CD4-positive, CD25-positive, alpha-beta regulatory T cell (primary cell): Measurements from ENCODE around the gene GRIK3. TPM values are rescaled to one million over a fixed set of nuclear protein-coding genes. Genes with fewer than 3 reads are reported as not detected.
"Not testable (repeated sequence)": the region's sequence is repeated elsewhere in the genome, so short reads cannot be mapped to it uniquely, and the experiment has no call there.

Source experiments
- ATAC-seq, 2 donors: fragments of 150-1000 bp; cut with Tn5 transposase; one replicate each; pipeline ENCODE4 v1.10.0; 2021; ENCODE audit warnings: low read depth in 2 of 2, moderate number of reproducible peaks in 2 of 2, moderate library complexity in 1 of 2
- DNase-seq, 3 donors: peaks; one replicate each; pipeline versions ENCODE4 v3.0.0 to v3.0.0-alpha.2; 2012 to 2022; ENCODE audit warnings: mixed read lengths in 1 of 3
- H3K27ac ChIP-seq: one replicate; pipeline ENCODE4 v1.7.0; 2013; ENCODE audit warnings: mild to moderate bottlenecking, low read length; ENCODE audit not compliant: insufficient read depth, poor library complexity, severe bottlenecking
- H3K27me3 ChIP-seq: one replicate; pipeline ENCODE4 v1.7.0; 2013; ENCODE audit warnings: low read length; ENCODE audit not compliant: control insufficient read depth, insufficient read depth
- H3K36me3 ChIP-seq: one replicate; pipeline ENCODE4 v1.7.0; 2013; ENCODE audit warnings: mild to moderate bottlenecking, low read length, moderate library complexity; ENCODE audit not compliant: control insufficient read depth, insufficient read depth
- H3K4me1 ChIP-seq: 2 replicates; pipeline ENCODE4 v1.7.0; 2013; ENCODE audit warnings: mild to moderate bottlenecking, low read length; ENCODE audit not compliant: insufficient read depth, control insufficient read depth, poor library complexity, severe bottlenecking
- H3K4me3 ChIP-seq: one replicate; pipeline ENCODE4 v1.7.0; 2013; ENCODE audit warnings: low read depth, mild to moderate bottlenecking, low read length, moderate library complexity
- H3K9me3 ChIP-seq, 2 experiments: 1 replicate in 1 of 2; 2 replicates in 1 of 2; pipeline ENCODE4 v1.7.0; 2013; ENCODE audit warnings: low read length in 2 of 2, mild to moderate bottlenecking in 1 of 2, moderate library complexity in 1 of 2; ENCODE audit not compliant: control insufficient read depth in 2 of 2
- H3K27ac Mint-ChIP-seq, 3 donors: one replicate each; pipeline ENCODE4 v1.8.0; 2020 to 2022; ENCODE audit warnings: mild to moderate bottlenecking in 3 of 3, mixed read lengths in 3 of 3, moderate library complexity in 2 of 3
- H3K27me3 Mint-ChIP-seq: one replicate; pipeline ENCODE4 v1.8.0; 2022; ENCODE audit warnings: mild to moderate bottlenecking, mixed read lengths
- H3K36me3 Mint-ChIP-seq: one replicate; pipeline ENCODE4 v1.8.0; 2020; ENCODE audit warnings: mixed read lengths
- H3K4me1 Mint-ChIP-seq, 4 donors: one replicate each; pipeline ENCODE4 v1.8.0; 2020 to 2022; ENCODE audit warnings: mixed read lengths in 4 of 4, mild to moderate bottlenecking in 1 of 4
- H3K4me3 Mint-ChIP-seq, 4 donors: one replicate each; pipeline ENCODE4 v1.8.0; 2020 to 2022; ENCODE audit warnings: mild to moderate bottlenecking in 4 of 4, mixed read lengths in 4 of 4, moderate library complexity in 3 of 4
- H3K9me3 Mint-ChIP-seq, 7 donors: one replicate each; pipeline ENCODE4 v1.8.0; 2020 to 2022; ENCODE audit warnings: mixed read lengths in 7 of 7, mild to moderate bottlenecking in 3 of 7, moderate library complexity in 2 of 7
- polyA plus RNA-seq, 4 donors: library from polyadenylated mRNA; unstranded; fragments of 300-500 nt; fragmentation: Illumina TruSeq; gene quantifications; one replicate each; pipeline ENCODE4 v1.2.3, GENCODE V29; 2021
- total RNA-seq: library from RNA; stranded (reverse); gene quantifications from one replicate; pipeline ENCODE4 v1.2.3, GENCODE V29; 2022

The GRIK3 gene
- total RNA-seq (not detected), polyA plus RNA-seq (not detected)

DNA sequence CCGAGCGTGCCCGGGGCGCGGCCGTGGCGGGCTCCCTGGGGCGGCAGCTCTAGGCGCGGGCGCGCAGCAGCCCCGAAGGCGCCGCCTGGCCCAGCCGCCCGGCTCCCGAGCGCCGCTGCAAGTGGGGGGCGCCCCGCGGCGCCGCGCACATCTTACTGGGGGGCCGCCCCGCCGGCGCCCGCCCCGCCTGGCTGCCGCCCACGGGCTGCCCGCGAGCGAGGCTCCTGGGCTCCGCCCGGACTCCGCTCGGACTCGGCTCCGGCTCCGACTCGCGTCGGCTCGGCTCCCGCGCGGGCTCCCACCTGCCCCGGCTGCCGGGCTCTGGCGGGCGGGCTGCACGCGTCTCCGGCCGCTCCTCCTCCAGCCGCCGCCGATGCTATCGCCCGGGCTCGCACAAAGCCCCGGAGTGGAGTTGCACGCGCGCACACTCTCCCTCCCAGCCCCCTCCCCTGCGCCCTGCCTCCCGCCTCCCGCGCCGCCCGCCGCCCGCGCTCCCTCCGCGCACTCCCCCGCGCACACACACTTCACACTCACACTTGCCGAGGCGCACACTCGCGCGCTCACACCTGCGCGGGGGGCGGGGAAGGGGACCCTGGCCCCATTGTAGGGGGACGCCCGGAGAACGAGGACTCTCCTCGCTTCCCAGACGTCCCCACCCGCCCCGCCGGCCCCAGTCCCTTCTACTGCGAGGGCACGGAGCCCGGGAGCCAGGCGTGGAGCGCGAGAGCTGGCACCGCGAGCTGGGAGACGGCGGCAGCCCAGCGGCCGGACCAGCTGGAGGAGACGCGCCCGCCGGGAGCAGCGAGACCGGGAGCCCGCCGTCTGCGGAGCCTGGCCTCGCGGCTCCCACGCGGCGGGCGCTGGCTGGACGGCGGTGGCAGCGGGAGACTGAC, at the start of gene GRIK3:
Gene GRIK3, minus strand, starts transcription at position 395 of the 893 bp plus-strand sequence. CDS start 407 bp downstream, outside the sequence.
- no peak within 1 kb of the TSS for H3K4me3 ChIP-seq
- H3K4me1 ChIP-seq, result peaks cover 3% of the 10 kb centered on the region
- no peaks in the 10 kb centered on the region for H3K36me3 Mint-ChIP-seq
- DNase-seq, result no peak
- peaks cover 0 to 4% (median 0%) of the 10 kb centered on the region in 7 donors for H3K9me3 Mint-ChIP-seq
- H3K27ac Mint-ChIP-seq, result no peak within 1 kb of the TSS
- H3K27me3 Mint-ChIP-seq, result peaks cover 65% of the 10 kb centered on the region
- ATAC-seq, result no peak
- no peak within 1 kb of the TSS for H3K27ac ChIP-seq
- no peaks in the 10 kb centered on the region for H3K36me3 ChIP-seq
- H3K4me3 Mint-ChIP-seq, result no peak within 1 kb of the TSS
- peaks cover 0 to 9% (median 4%) of the 10 kb centered on the region in 4 donors for H3K4me1 Mint-ChIP-seq
- peaks cover 16% of the 10 kb centered on the region for H3K27me3 ChIP-seq
- no peaks in the 10 kb centered on the region for H3K9me3 ChIP-seq

DNA sequence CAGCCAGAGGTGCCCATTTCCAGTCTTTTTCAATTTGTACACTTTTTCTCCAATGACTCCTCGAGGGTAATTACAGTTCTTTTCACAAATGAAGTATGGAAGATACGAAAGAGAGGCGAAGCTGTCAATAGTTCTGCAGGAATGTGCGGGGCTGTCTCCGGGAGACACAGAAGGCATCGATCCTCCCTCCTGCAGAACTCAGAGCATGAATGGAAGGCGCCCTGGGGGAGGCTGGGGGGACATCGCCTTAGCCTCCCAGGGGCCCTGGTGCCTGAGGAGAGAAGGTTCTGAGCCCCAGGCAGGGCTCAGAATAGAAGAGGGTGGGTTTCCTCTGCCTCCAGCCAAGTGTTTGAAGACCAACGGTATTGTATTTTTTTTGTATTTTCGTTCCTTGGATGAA, 49.7 kb upstream of the GRIK3 start:
- Mint-ChIP-seq H3K9me3 (no peaks in the 10 kb centered on the region), H3K4me3 (no peak overlapping the region), H3K4me1 (no peaks in the 10 kb centered on the region)

DNA sequence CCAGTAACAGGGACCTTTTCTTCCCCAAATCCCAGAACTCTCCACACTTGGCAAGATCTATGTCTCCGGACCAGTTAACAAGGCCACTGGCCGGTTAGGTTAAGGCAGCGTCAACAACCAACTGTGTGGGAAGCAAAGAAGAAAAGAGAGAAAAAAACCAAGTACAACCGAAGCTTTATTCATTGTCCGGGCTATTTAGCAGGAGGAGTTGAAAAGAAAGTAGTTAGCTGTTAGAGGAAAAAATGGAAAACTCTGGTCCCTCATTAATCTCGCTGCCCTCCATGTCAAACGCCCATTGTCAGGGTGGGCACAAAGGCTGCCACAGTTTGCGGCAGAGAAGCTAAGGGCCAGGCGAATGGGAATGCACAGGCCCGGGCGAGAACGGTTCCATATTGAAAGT, 49.3 kb upstream of the GRIK3 start:
- ATAC-seq (no peak), DNase-seq (no peak)
- no peaks in the 10 kb centered on the region for H3K4me1 Mint-ChIP-seq
- peaks cover 4% of the 10 kb centered on the region for H3K27me3 ChIP-seq
- H3K27me3 Mint-ChIP-seq, result peaks cover 4% of the 10 kb centered on the region
- H3K27ac Mint-ChIP-seq, result no peak overlapping the region
- no peaks in the 10 kb centered on the region for H3K9me3 Mint-ChIP-seq
- H3K4me3 ChIP-seq, result no peak overlapping the region
- H3K36me3 Mint-ChIP-seq, result no peaks in the 10 kb centered on the region
- H3K4me1 ChIP-seq, result no peaks in the 10 kb centered on the region
- no peak overlapping the region for H3K4me3 Mint-ChIP-seq
- no peaks in the 10 kb centered on the region for H3K9me3 ChIP-seq
- no peaks in the 10 kb centered on the region for H3K36me3 ChIP-seq
- no peak overlapping the region for H3K27ac ChIP-seq

More for the DNA sequence above, 49.7 kb upstream of the GRIK3 start:
- no peak for DNase-seq
- Histone ChIP-seq H3K4me3 (no peak overlapping the region), H3K9me3 (no peaks in the 10 kb centered on the region), H3K4me1 (no peaks in the 10 kb centered on the region), H3K36me3 (no peaks in the 10 kb centered on the region), H3K27me3 (peaks cover 4% of the 10 kb centered on the region), H3K27ac (no peak overlapping the region)
- ATAC-seq, result no peak
- no peaks in the 10 kb centered on the region for H3K36me3 Mint-ChIP-seq
- H3K27me3 Mint-ChIP-seq, result peaks cover 4% of the 10 kb centered on the region
- H3K27ac Mint-ChIP-seq, result no peak overlapping the region

DNA sequence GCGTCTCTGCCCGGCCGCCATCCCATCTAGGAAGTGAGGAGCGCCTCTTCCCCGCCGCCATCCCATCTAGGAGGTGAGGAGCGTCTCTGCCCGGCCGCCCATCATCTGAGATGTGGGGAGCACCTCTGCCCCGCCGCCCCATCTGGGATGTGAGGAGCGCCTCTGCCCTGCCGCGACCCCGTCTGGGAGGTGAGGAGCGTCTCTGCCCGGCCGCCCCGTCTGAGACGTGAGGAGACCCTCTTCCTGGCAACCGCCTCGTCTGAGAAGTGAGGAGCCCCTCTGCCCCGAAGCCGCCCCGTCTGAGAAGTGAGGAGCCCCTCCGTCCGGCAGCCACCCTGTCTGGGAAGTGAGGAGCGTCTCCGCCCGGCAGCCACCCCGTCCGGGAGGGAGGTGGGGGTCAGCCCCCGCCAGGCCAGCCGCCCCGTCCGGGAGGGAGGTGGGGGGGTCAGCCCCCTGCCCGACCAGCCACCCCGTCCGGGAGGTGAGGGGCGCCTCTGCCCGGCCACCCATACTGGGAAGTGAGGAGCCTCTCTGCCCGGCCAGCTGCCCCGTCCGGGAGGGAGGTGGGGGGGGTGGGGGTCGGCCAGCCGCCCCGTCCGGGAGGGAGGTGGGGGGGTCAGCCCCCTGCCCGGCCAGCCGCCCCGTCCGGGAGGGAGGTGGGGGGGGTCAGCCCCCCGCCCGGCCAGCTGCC, 46.1 kb upstream of the GRIK3 start:
- H3K9me3 ChIP-seq, H3K4me1 ChIP-seq, H3K27ac ChIP-seq, H3K9me3 Mint-ChIP-seq, H3K4me3 Mint-ChIP-seq, H3K27ac Mint-ChIP-seq, DNase-seq, H3K27me3 Mint-ChIP-seq, H3K36me3 Mint-ChIP-seq, H3K4me3 ChIP-seq, ATAC-seq, H3K4me1 Mint-ChIP-seq, H3K36me3 ChIP-seq, H3K27me3 ChIP-seq: not testable (repeated sequence)

DNA sequence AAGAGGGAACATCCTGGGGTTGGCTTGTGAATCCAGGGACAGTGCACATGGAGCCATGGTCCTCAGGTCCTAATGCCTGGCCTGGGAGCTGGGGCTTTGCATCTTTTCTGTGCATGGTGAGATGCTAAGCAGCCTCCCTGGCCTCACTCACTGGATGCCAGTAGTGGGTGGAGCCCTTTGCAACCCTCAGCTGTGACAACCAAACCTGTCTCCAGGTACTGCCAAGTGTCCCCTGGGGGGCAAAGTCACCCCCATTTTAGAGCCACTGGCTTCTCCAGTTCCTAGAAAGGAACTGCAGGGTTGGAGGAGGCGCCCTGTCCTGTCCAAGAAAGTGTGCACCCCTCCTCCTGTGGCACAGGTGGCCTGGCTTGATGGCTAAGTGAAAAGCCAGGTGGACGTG, 44.6 kb upstream of the GRIK3 start:
- Histone ChIP-seq H3K27ac (no peak overlapping the region), H3K27me3 (no peaks in the 10 kb centered on the region), H3K9me3 (no peaks in the 10 kb centered on the region), H3K4me1 (no peaks in the 10 kb centered on the region), H3K36me3 (no peaks in the 10 kb centered on the region), H3K4me3 (no peak overlapping the region)
- Mint-ChIP-seq H3K4me3 (no peak overlapping the region), H3K4me1 (no peaks in the 10 kb centered on the region), H3K27me3 (no peaks in the 10 kb centered on the region), H3K36me3 (no peaks in the 10 kb centered on the region), H3K9me3 (peaks cover 0 to 3% (median 0%) of the 10 kb centered on the region in 7 donors), H3K27ac (no peak overlapping the region)
- ATAC-seq (no peak), DNase-seq (no peak)

DNA sequence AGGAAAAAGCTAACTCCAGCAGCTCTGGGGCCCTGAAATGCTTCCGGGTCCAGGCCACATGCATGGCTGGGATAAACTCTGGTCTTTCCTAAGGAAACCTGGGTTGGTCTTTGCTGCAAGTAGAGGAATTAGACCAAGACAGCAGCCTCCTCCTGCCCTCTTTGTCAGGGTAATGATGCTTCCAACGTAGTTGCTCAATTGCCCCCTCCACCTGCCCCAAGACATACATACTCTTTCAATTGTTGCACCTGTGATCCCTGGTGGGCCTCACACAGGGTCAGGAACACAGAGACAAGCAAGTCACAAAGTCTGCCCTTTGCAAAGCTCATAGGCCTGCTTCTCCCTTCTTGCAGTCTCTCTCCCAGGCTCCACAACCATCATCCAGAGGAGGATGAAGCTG, 41.9 kb upstream of the GRIK3 start:
- peaks cover 0 to 3% (median 0%) of the 10 kb centered on the region in 7 donors for H3K9me3 Mint-ChIP-seq
- Histone ChIP-seq H3K4me3 (no peak overlapping the region), H3K27ac (no peak overlapping the region), H3K9me3 (no peaks in the 10 kb centered on the region), H3K4me1 (no peaks in the 10 kb centered on the region), H3K36me3 (no peaks in the 10 kb centered on the region), H3K27me3 (no peaks in the 10 kb centered on the region)
- no peaks in the 10 kb centered on the region for H3K36me3 Mint-ChIP-seq
- no peak overlapping the region for H3K4me3 Mint-ChIP-seq
- ATAC-seq, result no peak
- no peak for DNase-seq
- H3K27me3 Mint-ChIP-seq, result no peaks in the 10 kb centered on the region
- H3K27ac Mint-ChIP-seq, result no peak overlapping the region
- H3K4me1 Mint-ChIP-seq, result no peaks in the 10 kb centered on the region

DNA sequence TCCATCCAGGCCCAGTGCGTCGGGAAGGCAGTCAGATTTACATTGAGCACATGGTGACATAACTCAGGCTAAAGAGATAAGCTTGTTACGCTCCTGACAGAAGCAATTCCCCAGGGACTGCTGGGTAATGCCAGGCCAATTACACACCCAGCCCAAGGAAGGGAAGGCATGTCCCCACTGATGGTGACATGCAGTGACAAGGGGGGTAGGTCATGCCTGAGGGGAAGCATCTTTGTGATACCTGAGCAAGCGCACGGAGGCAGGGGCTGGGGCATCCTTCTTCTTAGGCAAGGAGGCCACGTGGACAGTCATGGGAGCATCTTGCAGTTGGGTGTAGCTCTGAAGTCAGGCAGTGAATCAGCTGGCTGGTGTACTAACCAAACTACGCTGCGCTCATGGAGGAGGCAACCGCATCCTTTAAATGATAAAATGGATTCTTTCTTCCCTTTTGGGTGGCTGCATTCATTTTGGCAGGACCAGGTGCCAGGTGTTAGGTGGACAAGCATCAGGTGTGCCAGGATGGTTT, 39.6 kb upstream of the GRIK3 start:
- Histone ChIP-seq H3K4me3 (no peak overlapping the region), H3K27me3 (peaks cover 3% of the 10 kb centered on the region), H3K4me1 (no peaks in the 10 kb centered on the region), H3K36me3 (no peaks in the 10 kb centered on the region), H3K9me3 (no peaks in the 10 kb centered on the region), H3K27ac (no peak overlapping the region)
- peaks cover 0 to 3% (median 0%) of the 10 kb centered on the region in 7 donors for H3K9me3 Mint-ChIP-seq
- no peak overlapping the region for H3K27ac Mint-ChIP-seq
- H3K27me3 Mint-ChIP-seq, result peaks cover under 1% of the 10 kb centered on the region
- H3K36me3 Mint-ChIP-seq, result no peaks in the 10 kb centered on the region
- no peaks in the 10 kb centered on the region for H3K4me1 Mint-ChIP-seq
- DNase-seq (no peak), ATAC-seq (no peak)
- H3K4me3 Mint-ChIP-seq, result no peak overlapping the region
